NCI-H187 treated with DMSO at 0.1 percent for 48 hours (cell line): Measurements from ENCODE around the gene KRTAP5-3.
"Not testable (repeated sequence)": the region's sequence is repeated elsewhere in the genome, so short reads cannot be mapped to it uniquely, and the experiment has no call there.

ENCODE experiments used
- DNase-seq: peaks from one replicate; lab custom pipeline; 2025; lab: John Stamatoyannopoulos, UW

The KRTAP5-3 gene, protein sequence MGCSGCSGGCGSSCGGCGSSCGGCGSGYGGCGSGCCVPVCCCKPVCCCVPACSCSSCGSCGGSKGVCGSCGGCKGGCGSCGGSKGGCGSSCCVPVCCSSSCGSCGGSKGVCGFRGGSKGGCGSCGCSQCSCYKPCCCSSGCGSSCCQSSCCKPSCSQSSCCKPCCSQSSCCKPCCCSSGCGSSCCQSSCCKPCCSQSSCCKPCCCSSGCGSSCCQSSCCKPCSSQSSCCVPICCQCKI

DNA sequence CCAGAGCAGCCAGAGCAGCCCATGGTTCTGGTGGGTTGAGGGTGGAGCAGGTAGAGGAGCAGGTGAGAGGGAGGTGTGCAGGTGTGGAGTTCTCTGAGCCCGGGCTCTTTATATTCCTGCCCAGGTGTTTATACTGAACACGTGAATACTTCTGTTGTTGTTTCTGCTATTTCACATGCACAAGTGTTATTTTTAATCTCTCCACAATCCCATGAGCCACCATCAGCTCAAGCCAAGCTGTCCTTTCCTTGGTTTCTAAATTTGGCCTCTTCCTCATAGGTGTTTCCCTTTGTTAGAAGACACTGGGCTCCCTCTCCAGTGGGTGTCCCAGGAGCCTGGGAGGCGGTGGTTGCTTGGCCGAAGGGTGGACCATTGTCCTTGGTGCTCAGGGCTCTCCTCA is at the start of gene KRTAP5-3:
KRTAP5-3 (minus strand) TSS at position 101 of the 400 bp plus-strand sequence; CDS start at position 23, 78 bp downstream.
- peak; percentile 40 for DNase-seq

DNA sequence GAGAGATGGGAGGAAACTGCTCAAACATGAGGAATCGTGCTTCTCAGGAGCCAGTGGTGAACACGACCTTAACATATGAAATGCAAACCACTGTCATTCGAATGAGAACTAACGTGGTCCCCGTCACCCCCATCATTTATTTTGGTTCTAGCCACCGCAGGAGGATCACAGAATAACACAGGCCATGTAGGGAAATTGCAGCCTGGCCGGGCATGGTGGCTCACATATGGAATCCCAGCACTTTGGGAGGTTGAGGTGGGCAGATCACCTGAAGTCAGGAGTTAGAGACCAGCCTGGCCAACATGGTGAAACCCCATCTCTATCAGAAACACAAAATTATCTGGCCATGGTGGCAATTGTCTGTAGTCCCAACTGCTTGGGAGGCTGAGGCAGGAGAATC is 48.4 kb upstream of the KRTAP5-3 start:
- no peak for DNase-seq

DNA sequence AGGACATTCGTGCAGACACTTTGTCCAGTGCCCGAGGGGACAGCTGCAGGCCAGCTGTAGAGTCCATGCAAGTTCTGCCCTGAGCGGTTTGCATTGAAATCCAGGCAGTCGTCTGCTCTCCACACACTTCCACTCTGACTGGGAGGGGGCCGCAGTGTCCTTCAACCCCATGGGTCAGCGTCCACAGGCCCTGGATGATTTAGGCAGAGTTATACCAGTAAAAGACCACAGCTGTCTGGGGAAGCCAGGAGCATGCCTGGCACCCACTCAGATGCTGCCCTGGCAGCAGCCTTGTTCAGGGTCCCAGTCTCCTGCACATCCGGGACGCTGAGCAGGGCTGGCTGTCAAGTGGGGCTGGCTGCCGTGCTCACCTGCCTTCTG is 47.8 kb upstream of the KRTAP5-3 start:
- DNase-seq = no peak

DNA sequence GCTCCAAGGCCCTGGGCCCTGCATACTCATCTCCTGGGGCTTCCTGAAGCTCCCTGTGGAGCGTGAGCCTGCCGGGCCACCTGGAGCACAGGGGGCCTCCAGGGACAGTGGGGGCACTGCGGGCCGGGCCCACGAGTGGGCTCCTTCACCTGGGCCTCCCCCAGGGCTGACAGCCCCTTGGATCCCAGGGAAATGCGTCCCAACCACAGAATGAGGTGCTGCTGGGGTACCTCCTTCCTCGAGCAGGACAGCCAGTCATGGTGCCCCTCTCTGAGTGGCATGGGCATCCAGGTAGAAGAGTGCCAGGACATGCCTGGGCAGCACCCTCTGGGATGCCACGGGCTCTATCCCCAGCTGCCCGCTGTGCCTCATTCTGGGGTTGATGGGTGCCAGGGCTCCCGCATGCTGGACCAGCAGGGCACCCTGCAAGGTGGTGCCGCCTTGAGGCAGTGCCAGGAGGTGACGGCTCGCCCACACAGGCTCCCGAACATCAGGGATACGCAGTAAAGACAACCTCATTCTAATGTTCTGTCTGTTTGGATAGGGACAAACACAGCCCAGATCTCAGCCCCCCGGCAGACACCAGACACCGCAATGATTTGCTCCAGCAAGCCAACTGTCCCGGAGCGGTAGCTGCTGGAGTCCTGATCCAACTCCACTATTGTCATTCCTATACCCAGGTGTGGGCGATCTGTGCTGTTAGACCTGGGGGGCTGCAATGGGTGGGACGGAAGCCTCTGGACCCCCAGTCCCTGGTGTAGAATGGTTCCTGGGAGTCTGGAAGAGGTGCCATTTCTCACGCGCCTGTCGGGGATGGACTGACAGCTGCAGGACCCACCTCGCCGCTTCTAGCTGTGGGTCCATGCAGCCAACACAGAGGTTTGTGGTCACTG is 47.2 kb upstream of the KRTAP5-3 start:
- no peak for DNase-seq

DNA sequence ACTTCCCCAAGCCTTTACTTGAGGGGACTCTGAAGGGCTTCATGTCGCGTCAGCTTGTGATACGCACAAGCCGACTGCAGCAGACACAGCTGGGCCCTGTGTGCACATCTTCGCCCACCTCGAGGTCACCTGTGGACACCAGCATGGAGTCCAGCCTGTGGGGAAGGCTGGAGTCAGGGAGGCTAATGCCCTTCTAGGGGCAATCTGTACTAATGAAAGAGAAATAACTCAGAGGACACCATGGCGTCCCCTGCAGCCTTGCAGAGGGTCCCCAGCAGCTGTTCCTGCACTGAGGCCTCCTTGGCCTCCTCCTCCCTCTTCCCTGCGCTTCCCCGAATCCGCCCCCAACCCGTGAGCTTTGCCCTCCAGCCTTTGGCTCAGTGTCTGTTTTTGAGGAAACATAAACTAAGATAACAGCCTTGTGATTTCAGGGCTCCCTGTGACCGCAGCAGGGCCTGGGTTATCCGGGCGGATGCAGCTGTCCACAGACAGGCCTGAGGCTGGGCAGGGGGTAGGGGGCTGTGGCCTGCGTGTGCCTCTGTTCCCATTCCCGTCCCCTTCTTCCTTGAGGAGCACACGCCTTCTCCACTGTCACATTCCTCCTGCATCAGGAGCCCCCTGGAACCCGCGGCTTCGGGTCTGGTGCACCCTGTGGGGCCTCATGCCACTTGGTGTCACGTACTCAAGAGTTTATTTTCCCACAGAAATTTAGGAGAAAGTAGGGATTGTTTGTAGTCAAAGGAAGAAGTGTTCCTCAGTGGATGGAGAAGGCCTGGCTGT is 46.3 kb upstream of the KRTAP5-3 start:
- DNase-seq = no peak

DNA sequence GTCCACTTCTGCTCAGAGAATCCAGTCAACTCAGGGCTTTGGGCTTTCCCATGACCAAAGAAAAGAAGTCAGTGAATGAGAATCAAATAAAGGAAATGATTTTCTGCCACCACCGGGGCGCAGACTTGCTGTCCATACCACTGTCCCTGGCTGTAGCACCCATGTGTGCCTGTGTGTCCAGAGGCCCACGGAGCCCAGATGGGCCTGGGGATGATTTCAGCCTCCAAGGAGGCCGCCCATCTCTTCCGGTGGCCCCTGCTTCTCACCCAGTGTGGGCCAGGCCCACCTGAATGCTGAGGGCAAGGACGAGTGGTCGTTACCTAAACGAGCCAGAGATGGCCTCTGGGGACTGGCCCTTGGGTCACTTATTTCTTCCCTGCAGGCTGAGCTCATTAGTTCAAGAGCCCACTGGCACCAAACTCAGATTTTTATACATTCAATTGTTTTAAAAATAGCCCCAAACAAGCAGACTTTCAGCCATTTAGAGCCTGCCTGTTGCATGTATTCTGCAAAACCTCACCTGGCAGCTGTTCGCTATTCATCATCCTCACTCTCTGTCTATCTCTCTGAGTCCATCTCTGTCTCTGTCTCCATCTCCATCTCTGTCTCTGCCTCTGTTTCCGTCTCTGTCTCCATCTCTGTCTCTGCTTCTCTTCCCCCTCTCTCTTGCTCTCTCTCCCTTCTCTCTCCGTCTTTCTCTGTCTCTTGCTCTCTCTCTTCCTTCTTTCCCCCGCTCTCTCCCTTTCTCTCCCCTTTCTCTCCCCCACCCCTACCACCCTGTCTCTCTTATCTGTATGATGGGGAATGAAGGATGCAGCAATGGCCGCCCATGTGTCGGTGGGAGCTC is 45.5 kb upstream of the KRTAP5-3 start:
- DNase-seq = no peak

DNA sequence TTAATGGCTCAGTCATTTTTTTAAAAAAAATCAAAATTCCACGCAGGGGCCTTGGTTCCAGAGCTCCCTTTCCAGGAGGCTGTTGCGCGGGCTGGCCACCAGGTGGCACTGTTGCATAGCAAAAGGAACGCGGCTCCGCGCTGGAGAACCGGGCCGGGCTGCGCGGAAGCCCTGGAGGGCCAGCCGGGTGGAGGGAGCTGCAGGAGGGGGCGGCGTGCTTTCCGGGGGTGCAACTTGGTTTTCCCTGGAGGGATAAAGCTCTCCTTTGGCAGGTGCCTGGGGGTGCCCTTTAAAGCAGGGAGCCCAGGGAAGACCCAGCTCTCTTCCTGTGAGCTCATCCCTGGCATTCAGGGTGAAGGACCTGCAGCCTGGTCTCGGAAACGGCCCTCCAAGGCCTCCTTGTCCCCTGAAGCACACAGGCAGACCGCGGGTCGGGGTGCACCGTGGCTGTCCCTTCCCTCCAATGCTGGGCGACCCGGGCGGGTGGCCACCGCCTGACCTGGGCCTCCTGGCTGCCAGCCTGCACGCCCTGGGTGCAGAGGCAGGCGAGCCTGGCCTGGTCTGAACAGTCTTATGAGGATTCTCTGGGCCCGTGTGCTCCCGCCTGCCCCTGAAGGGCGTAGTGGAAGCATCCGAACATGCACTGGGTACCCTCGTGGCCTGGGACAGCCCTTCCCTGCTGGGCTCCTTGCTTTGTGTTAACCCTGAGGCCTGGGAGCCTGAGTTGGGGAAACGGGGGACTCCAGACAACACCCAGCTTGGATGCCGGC is 44.7 kb upstream of the KRTAP5-3 start:
- no peak for DNase-seq

DNA sequence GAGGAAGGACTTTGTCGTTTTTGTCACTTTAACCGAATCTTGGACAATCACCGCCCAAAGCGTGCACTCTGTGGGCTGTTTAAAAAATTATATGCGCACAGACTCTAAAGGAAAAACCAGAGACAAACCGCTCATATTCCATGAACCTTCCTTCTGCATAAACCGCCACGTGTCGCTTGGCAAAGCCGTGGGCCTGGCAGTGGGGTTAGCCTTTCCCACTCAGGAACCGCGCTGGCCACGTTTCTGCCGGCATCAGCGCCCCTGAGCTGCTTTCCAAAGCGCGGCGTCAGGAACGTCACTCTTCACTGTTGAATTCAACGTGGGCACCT is 44.1 kb upstream of the KRTAP5-3 start:
- no peak for DNase-seq

DNA sequence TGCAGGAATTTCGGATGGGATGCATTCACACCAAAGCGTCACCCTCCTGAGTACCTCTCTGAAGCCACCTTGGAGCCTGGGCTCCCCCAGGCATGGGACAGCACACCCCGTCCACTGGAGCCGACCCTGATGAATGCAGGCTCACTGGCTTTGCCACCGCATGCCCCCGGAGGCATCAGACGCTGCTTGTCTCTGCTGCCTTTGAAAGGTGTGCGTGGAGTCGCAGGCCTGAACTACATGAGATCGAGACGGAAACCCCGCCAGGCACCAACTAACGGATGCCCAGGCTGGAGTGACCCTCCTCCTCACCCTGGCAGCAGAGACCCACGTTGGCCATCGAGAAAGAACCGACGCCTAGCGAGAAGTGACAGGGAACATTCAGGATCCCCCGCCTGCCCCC is 43.8 kb upstream of the KRTAP5-3 start:
- DNase-seq = no peak

DNA sequence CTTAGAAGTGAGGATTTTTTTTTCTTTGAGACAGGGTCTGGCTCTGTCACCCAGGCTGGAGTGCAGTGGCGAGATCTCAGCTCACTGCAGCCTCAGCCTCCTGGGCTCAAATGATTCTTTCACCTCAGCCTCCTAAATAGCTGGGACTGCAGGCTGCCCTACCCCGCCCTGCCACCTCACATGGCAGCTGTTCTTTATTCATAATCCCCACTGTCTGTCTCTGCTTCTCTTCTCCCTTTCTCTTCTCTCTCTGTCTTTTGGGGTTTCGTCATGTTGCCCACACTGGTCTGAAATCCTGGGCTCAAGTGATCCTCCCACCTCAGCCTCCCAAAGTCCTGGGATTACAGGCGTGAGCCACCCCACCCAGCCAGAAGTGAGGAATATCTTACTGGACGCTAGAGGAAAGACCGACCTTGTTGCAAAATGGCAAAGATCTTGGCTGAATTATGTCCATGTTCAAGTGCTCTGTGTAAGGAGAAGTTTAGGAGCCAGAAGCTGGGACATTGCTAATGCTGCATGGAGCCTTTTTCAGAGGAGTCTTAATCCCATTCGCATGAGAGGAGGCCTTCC is 43.2 kb upstream of the KRTAP5-3 start:
- no peak for DNase-seq

DNA sequence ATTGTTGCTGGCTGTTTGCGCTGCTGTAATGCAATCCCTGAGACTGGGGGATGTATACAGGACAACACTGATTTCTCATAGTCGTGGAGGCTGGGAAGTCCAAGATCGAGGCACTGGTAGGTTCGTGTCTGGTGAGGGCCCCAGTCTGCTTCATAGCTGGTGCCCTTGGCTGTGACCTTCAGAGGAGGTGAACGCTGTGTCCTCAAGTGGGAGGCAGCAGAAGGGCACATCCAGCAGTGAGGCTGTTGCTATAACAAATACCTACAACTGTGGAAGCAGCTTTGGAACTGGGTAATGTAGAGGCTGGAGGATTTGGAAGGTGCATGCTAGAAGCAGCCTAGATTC is 42.6 kb upstream of the KRTAP5-3 start:
- no peak for DNase-seq

DNA sequence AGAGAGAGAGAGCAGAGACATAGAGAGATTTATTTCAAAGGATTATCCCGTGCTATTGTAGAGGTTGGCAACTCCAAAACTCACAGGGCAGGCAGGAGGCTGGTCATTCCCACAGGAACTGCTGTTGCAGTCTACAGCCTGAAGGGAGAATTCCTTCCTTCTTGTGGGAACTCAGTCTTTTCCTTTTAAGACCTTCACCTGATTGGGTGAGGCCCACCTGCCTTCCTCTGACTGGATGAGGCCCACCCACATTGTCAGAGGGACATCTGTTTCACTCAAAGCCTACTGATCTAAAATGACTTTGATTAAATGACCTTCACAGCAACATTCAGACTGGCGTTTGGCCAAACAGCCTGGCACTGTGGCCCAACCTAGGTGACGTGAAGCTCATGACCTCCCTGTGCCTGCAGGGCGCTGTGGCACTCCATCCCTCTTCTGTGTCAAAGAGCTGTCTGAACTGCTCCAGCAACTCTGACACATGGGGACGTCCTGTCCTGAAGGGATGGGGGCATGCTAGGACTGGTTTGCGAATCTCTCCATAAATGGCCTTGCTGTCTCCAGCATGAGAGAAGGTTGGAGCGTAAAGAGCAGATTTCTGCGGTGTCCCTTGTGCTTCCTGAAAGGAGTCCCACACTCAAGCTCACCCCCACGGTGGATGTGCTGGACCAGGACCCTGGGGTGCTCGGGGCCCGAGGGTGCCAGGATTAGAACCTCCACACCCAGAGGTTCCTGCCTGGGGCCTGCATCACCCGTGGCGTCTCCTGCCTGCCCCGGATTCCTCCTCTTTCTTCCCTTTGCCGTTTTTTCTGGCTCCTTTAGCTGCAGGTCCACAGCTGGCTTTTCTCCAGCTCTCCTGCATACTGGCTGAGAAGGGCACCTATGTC is 42.0 kb upstream of the KRTAP5-3 start:
- no peak for DNase-seq

DNA sequence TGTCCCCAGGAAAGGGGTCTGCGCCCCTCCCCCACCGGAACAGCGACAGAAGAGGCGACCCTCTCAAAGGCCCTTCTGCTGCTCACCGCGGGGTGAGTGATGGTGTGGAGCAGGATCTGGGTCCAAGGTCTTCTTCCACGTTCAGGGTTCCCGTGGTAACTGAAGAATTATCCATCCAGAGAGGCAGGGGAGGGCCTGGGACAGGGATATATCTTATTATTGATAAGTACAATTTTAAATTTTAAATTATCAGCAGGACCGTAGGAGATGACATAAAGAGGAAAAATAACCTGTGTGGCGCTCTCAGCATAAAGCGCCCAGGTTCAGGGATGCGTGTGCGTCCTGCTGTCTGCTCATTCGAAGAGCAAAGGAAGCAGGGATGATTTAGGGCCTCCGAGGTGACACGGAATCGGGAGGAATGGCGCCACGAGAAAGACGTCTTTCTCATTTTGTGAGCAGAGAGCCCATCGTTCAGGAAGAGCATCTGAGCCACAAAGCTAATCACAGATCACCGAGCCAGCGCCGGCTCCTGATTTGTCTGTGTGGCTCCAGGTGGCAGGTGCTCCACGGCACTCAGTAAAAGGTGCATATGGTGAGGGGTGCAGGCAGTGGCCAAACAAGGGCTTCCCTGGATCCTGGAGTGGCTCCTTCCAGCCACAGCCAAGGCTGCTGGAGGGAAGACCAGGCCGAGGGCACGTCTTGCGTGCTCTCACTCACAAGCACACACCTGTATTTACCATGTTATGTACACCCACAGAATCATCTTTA is 40.6 kb upstream of the KRTAP5-3 start:
- no peak for DNase-seq

DNA sequence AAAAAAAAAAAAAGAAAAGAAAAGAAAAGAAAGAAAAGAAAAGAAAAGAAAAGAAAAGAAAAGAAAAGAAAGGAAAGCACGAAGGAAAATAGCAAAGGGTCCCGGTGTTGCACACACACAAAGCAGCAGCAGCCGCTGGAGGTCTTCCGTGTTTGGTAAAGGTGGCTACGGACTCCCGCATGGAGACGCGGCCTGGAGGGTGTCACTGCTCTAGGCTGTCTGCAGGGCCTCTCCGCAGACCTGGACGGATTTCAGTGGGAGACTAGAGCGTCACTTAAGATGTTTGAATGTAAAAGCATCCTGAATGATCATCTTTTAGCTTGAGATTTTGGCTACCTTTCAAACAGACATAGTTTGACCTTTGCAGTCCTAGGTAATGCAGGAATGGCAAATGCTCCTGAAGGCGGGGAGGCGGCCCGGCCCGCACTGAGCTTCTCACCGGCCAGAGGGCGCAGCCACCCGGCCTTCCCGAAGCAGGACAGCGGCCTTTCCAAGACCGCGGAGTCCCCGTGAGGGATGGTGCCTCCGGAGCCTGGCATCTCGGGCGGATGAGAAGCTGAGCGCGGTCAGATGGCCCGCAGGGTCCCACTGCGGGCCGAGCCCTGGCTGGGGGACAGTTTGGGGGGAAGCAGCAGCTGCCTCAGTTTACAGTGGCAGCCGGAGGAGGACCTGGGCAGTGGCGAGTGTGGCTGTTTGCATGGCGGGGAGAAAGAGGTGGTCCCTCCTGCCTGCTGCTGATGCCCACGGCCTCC is 39.8 kb upstream of the KRTAP5-3 start:
- no peak for DNase-seq

DNA sequence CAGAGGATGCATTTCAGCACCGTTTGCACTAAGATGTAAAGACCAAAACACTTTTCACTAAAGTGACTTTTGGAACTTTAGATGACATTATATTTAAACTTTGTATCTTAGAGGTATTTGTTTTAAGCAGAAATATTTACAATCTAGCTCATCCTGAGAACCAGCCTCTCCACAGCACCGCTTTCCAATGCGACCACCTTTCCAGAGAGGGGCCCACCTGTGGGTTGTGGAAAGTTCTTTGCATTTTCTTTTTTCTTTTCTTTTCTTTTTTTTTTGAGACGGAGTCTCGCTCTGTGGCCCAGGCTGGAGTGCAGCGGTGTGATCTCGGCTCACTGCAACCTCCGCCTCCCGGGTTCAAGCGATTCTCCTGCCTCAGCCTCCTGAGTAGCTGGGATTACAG is 38.3 kb upstream of the KRTAP5-3 start:
- not testable (repeated sequence) for DNase-seq

DNA sequence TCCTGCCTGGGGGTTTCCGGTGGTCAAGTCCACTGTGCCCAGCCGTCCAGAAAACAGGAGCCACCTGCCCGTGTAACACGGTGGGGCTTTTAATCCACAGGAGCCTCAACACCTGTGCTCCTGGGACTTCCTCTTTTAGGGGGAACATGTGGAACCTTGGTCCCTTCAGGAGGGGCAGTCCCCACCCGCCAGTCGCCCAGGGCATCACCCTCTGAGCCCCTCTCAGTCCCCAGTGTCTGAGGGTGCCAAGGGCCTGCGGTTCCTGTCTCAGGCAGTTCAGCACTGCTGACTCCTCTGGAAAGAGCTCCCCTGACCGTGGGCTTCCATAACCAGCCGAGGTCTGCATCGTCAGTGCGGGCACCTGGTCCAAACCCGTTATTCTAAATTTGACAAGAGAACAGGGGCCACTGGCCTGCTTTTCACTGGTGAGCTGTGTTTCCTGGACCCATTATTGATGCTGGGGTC is 37.1 kb upstream of the KRTAP5-3 start:
- DNase-seq = no peak

DNA sequence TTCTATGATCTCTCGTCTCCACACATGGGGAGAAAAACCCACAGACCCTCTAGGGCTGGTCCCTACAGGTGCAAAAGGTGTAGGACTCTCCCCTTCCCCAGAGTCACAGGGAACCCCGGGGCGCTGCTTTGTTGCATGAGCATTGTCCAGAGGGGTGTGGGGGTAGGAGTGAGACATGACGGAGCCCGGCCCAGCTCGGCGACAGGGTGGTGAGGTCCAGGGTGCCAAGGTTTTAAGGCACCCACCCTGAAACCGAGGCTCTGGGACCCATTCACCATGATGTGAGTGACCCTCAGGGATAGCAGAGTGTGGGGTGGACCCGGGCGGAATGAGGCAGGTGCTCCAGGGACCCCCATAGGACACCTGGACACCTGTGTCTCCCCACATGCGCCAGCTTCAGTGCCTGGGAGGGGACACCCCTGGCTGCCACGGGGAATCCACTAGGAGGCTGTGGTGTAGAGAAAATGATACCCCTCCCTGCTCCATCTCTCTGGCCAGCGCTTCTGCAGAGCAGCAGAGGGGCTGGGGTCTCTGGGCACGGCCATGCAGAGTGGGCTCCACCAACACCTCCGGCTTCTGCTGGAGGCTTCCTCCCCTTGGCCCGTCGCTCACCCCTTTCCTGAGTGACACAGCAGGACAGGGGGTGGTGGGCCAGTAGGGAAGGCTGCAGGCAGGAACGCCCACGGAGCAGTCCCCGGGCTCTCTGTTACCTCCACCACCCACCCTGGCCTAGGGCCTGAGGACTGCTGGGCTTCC is 36.5 kb upstream of the KRTAP5-3 start:
- no peak for DNase-seq
